ENCODE measurements around the gene MBOAT1. TPM values are rescaled to one million over a fixed set of nuclear protein-coding genes. Genes with fewer than 3 reads are reported as not detected.

The MBOAT1 gene
- total RNA-seq, 1 donor from 2014 or later: 1.1 TPM

DNA sequence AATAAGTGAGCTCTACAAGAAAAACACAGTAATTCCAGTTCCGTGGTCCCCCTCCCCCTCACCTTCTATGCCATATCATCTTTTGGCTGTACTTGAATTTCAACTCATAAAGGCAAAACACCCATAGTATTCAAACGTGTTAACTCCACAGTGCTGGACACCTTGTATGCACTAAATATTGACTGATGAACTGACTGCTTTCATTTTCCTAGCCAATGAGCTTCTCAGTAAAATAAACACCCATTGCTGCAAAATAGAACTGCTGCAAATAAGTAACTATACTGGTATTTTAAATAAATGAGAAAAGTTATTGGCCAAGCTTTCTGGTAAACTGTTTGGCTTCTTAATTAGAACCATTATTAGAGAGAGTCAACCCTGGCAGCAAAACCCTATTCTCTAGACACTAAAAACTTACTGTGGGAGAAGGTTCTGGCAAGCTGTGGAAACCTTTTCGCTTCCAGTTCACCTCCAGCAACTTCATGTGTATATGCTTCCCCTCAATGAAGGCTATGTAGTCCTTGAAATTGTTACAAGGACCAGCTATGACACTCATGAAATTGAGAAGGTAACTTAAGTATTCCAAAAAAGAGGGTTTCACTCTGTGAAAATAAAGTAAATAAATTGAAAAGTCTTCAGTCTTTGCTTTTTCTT is 86.0 kb downstream of the MBOAT1 start:
- Mint-ChIP-seq H3K27ac (ENCODE audit: unreplicated experiment) (no peak overlapping the region), H3K27me3 (ENCODE audit: low read depth) (no peaks in the 10 kb centered on the region), H3K9me3 (ENCODE audit: low read depth) (no peaks in the 10 kb centered on the region), H3K36me3 (ENCODE audit: low read depth) (peaks cover 2% of the 10 kb centered on the region), H3K4me1 (ENCODE audit: low read depth) (peaks cover 4% of the 10 kb centered on the region), H3K4me3 (ENCODE audit: unreplicated experiment) (no peak overlapping the region)
- no peak for DNase-seq (ENCODE audit: low spot score)
- TF ChIP-seq, protein P1, sequence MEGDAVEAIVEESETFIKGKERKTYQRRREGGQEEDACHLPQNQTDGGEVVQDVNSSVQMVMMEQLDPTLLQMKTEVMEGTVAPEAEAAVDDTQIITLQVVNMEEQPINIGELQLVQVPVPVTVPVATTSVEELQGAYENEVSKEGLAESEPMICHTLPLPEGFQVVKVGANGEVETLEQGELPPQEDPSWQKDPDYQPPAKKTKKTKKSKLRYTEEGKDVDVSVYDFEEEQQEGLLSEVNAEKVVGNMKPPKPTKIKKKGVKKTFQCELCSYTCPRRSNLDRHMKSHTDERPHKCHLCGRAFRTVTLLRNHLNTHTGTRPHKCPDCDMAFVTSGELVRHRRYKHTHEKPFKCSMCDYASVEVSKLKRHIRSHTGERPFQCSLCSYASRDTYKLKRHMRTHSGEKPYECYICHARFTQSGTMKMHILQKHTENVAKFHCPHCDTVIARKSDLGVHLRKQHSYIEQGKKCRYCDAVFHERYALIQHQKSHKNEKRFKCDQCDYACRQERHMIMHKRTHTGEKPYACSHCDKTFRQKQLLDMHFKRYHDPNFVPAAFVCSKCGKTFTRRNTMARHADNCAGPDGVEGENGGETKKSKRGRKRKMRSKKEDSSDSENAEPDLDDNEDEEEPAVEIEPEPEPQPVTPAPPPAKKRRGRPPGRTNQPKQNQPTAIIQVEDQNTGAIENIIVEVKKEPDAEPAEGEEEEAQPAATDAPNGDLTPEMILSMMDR (IDR thresholded peaks at IDR 0.05): no peak

DNA sequence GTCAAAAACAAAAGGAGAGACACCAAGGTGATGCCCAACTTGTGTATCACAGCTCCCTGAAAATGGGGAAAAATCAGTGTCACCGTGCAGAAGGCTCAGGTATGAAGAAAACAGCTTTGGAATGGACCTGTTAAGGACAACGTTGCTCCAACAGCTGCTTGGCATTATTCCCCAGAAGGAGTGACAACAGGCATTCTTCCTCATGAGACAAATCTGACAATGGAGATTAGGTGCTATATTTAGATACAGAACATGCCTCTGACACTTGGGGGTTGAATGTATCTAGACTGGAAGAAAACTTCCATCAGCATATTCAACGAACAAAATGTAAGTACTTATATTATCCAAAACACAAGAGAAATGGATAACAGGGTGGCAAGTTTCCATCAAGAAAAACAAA is 87.7 kb downstream of the MBOAT1 start:
- Mint-ChIP-seq H3K9me3 (ENCODE audit: low read depth) (no peaks in the 10 kb centered on the region), H3K27ac (ENCODE audit: unreplicated experiment) (no peak overlapping the region), H3K4me1 (ENCODE audit: low read depth) (peaks cover 4% of the 10 kb centered on the region), H3K27me3 (ENCODE audit: low read depth) (no peaks in the 10 kb centered on the region), H3K36me3 (ENCODE audit: low read depth) (peaks cover 2% of the 10 kb centered on the region), H3K4me3 (ENCODE audit: unreplicated experiment) (no peak overlapping the region)
- no peak for DNase-seq (ENCODE audit: low spot score)
- TF ChIP-seq, protein P1 (IDR thresholded peaks at IDR 0.05): no peak

DNA sequence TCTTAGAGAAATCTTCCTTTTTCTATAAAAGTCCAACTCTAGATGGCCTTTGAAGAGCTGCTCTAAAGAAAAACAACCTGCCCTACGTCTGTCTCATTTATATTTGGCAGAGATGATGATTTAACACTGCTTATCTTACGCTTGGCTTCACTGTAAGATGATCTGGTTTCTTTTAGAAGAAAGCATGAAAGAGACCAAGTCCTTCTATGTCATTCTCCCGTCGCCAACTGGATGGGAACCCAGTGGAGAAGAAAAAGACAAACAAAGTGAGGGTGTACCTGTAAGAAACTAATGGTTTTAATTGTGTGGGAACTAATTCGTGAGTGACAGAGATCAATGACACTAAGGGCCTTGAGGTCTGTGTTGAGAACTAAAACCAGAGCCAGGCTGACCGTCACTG is 92.8 kb downstream of the MBOAT1 start:
- TF ChIP-seq, protein P1 (IDR thresholded peaks at IDR 0.05): no peak
- H3K4me3 Mint-ChIP-seq (ENCODE audit: unreplicated experiment): no peak overlapping the region
- H3K9me3 Mint-ChIP-seq (ENCODE audit: low read depth): no peaks in the 10 kb centered on the region
- peaks cover 13% of the 10 kb centered on the region for H3K4me1 Mint-ChIP-seq (ENCODE audit: low read depth)
- DNase-seq (ENCODE audit: low spot score): no peak
- no peak overlapping the region for H3K27ac Mint-ChIP-seq (ENCODE audit: unreplicated experiment)
- H3K36me3 Mint-ChIP-seq (ENCODE audit: low read depth): peaks cover 2% of the 10 kb centered on the region
- H3K27me3 Mint-ChIP-seq (ENCODE audit: low read depth): no peaks in the 10 kb centered on the region

DNA sequence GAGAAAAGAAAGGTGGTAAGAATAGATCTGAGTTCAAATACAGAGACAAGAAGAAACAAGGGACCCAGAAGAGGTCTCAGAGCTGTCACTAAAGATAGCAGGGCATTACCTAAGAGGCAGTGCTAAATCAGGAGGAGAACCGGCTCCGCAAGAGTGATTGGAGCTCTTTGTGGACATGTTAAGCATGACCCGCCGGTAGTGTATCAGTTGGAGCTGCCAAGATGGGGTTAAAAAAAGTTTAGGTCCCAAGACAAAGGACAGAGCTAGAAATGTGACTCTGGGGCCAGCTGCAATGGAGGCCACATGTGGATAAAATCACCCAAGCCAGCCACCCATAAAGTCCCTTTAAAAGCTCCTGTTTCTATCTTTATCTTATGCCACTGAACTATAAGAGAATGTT is 93.4 kb downstream of the MBOAT1 start:
- TF ChIP-seq, protein P1 (IDR thresholded peaks at IDR 0.05): no peak
- H3K36me3 Mint-ChIP-seq (ENCODE audit: low read depth): peaks cover 2% of the 10 kb centered on the region
- H3K4me3 Mint-ChIP-seq (ENCODE audit: unreplicated experiment): no peak overlapping the region
- no peaks in the 10 kb centered on the region for H3K9me3 Mint-ChIP-seq (ENCODE audit: low read depth)
- no peak overlapping the region for H3K27ac Mint-ChIP-seq (ENCODE audit: unreplicated experiment)
- no peaks in the 10 kb centered on the region for H3K27me3 Mint-ChIP-seq (ENCODE audit: low read depth)
- peaks cover 17% of the 10 kb centered on the region for H3K4me1 Mint-ChIP-seq (ENCODE audit: low read depth)
- DNase-seq (ENCODE audit: low spot score): no peak

DNA sequence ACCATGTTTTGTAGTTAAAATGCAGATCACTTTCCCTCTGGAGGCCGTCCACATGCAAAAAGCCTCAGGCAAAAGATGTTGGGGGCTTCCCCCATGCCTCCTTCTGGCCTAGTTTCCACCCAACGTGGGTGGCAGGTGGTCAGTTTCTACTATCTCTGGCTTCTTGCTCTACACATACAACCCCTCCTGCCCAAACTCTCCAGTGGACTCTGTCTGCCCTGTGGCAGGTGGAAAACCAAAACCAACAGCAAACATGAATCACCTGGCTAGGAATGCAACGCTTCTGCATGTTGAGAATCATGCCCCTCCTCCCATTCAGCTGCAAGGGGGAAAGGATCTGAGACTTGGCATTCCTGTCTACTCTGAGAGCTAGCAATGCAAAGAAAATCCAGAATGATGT is 94.8 kb downstream of the MBOAT1 start:
- Mint-ChIP-seq H3K9me3 (ENCODE audit: low read depth) (no peaks in the 10 kb centered on the region), H3K36me3 (ENCODE audit: low read depth) (peaks cover 1% of the 10 kb centered on the region), H3K4me1 (ENCODE audit: low read depth) (peaks cover 17% of the 10 kb centered on the region), H3K4me3 (ENCODE audit: unreplicated experiment) (no peak overlapping the region), H3K27me3 (ENCODE audit: low read depth) (no peaks in the 10 kb centered on the region), H3K27ac (ENCODE audit: unreplicated experiment) (no peak overlapping the region)
- TF ChIP-seq, protein P1 (IDR thresholded peaks at IDR 0.05): no peak
- no peak for DNase-seq (ENCODE audit: low spot score)
